GM18502 (cell line): ENCODE data around the gene UGT2A2.

ENCODE experiments used
- ATAC-seq: cut with Tn5 transposase; IDR thresholded peaks from one replicate; pipeline ENCODE4 v1.9.1; 2021; ENCODE audit warnings: mild to moderate bottlenecking; ENCODE audit not compliant: unreplicated experiment, poor library complexity

The UGT2A2 gene

GRCh38 chr4:69577245-69577644 is 62.2 kb downstream of the UGT2A2 start:
- ATAC-seq: no peak

GRCh38 chr4:69576251-69576877 is 63.1 kb downstream of the UGT2A2 start:
- no peak for ATAC-seq

GRCh38 chr4:69568787-69569186 is 70.7 kb downstream of the UGT2A2 start:
- ATAC-seq: no peak

- no peak for ATAC-seq
These were observed 76.0 kb downstream of the UGT2A2 start for GRCh38 chr4:69563424-69563823.

GRCh38 chr4:69549651-69550050 is 89.8 kb downstream of the UGT2A2 start:
- no peak for ATAC-seq

- no peak for ATAC-seq
These were observed 93.2 kb downstream of the UGT2A2 start for GRCh38 chr4:69546134-69546765.
